GM21786 (cell line): ENCODE measurements around the gene WNT5B.

Experiments
- ATAC-seq: cut with Tn5 transposase; IDR thresholded peaks from one replicate; pipeline ENCODE4 v1.9.1; 2021; ENCODE audit not compliant: unreplicated experiment

WNT5B gene

GRCh38 chr12:1650260-1650977, 21.4 kb downstream of the WNT5B start:
- no peak for ATAC-seq

DNA sequence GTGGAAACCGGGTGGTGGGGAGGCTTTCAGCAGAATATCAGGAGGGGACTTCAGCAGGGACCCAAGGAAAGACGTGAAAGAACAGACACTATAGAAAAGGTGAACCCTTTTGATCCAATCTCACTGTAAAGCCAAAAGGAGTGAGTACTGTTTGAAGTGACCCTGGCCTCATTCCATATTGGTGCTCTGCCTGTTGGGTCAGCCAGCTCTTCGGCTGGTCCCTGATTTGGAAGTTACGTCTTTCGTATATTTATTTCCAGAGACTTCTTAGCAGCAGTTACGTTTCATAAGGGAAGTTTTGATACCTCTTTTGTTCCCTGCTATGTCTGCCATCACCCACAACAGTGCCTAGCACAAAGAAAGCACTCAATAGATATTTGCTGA, 21.9 kb downstream of the WNT5B start:
- ATAC-seq: no peak

GRCh38 chr12:1651946-1652345, 22.9 kb downstream of the WNT5B start:
- ATAC-seq: no peak

GRCh38 chr12:1655225-1655788, 26.3 kb downstream of the WNT5B start:
- no peak for ATAC-seq

DNA sequence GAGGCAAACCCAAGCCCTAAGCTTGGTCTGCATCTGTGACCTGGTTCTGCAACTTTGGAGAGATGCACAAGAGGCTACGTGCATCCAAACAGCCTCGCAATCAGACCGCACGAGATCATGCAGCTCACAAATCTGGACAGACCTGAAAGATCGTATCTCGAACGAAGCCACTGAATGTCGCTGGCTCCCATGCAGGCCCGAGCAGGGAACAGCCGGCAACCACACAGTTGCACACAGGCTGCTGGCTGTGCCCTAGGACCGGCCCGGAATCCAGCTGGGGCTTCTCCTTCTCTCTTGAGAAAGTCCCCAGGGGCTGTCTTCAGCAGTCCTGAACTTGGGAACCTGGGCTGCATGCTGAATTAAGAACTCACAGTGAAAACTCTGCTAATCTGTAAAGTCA, 27.9 kb downstream of the WNT5B start:
- ATAC-seq: no peak

DNA sequence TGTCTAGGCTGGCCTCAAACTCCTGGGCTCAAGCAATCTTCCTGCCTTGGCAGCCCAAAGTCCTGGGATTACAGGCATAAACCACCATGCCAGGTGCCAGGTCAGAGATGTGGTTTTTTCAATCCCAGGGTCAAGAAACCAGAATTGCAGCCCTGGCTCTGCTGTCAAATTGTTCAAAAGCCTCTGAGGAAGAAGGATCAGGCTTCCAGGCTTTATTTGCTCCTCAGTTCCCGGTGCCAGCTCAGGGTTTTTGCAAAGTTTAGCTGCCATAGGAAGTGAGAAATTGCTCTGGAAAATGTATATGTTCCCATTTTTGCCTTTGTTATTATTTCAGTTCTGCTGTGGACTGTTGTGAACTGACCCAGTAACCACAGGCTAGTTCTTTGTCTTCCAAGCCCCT, 28.7 kb downstream of the WNT5B start:
- ATAC-seq: no peak

- no peak for ATAC-seq
Measured at GRCh38 chr12:1660304-1661187, 31.5 kb downstream of the WNT5B start.

DNA sequence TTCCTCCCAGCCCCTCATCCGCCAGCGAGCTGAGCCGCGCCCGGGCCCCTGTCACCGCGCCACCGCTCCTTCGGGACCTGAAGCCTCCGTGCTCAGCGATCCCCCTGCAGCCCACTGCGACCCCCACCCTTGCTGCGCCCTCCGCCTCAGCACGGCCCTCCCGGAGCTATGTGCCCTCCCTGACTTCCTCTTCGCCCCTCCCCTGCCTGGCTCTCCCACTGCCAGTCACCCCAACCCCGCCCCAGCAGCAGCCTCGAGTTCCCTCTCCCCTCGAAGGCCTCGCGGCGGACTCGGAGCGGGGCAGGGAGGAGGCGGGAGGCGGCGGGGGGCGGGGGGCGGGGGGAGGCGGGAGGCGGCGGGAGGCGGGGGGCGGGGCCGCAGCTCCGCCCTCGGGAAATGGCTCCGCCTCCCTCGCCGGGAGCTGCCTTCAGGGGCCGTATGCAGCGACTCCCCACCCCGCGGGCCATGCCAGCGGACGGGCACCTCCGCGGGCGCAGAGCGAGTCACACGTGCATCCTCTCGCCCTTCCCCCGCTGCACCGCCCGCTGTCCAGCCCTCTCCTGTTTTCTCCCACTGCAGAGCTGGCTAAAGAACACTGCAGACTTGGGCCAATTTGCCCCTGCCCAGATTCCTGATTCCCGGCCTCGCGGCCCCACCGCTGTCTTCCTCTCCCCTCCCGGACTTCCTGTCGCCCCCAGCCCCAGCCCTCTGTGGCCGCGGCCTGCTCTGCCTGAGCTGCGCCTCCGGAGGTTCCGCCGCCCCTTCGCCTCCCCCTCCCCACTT, 32.7 kb downstream of the WNT5B start:
- peak; percentile 60 for ATAC-seq

DNA sequence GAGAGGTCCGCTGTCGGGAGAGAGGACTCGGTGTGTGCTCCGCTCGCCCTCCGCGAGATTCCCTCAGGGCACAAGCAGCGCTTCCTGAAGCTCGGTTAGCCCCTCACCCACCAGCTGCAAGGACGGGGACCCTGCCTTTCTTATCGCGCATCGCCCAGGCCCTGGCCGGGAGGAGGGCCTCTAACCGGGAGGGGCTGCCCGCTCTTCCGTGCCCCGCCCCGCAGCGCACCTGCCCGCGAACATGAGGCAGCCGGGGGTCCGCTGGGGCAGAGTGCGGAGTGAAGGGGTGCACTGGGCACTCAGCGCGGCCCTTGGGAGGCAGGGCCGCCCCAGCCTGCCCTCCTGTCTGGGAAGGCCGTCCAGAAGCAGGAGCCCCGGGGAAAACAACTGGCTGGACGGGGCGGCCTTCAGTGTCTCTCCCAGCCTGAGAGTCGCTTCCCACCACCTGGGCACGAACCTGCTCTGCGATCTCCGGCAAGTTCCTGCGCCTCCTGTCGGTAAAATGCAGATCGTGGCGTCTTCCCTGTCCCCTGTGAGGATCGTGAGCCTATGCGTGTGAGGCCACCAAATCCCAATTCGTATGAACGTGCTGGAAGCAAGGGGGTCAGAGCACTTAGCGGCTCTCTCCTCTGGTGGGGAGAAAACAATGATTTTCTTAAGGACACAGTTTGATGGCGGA, 33.9 kb downstream of the WNT5B start:
- no peak for ATAC-seq

DNA sequence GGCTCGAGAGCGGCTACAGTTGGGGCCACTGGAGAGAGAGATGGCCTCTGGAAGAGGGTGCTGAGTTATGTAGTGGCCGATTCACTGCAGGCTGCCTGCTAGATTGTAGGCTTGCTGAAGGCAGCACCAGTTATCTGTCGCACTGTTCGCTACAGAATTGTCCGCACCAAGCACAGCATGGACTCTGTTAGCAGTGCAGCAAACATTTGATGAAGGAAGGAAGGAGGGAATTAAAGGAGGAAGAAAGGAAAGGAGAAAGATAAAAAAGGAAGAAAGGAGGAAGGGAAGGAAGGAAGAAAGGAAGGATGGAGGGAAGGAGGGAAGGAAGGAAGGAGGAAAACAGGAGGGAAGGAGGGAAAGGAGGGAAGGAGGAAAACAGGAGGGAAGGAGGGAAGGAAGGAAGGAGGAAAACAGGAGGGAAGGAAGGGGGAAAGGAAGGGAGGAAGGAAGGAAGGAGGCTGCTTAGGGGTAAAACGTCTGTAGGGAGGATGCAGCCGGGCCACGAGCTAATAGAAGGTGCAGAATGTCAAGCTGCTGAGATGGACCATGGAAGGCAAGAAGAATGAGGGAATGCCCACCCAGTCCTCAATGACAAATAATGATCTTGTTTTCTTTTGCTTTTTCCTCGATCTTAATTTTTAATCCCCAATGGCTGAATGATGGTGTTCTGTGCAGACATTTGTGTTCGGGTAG, 34.6 kb downstream of the WNT5B start:
- no peak for ATAC-seq

DNA sequence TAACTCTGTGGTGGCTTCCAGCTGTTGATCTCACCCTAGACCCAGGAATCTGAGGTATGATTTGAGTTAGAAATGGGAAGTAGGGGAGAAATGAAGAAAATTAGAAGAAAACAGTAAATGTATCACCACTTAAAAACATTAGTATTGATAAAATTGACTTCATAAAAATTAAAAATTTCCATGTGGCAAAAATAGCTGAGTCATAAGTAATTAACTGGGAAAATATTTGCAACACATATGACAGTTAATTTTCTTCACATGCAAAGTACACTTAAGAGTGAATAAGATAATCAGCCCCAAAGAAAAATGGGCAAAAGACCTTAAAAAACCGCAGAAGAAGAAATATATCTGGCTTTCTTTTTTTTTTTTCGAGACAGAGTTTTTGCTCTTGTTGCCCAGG, 36.3 kb downstream of the WNT5B start:
- ATAC-seq: no peak

GRCh38 chr12:1666215-1666614, 37.2 kb downstream of the WNT5B start:
- no peak for ATAC-seq

GRCh38 chr12:1666685-1667162, 37.7 kb downstream of the WNT5B start:
- ATAC-seq: no peak

GRCh38 chr12:1668833-1669543, 40.0 kb downstream of the WNT5B start:
- no peak for ATAC-seq

GRCh38 chr12:1670358-1671268, 41.6 kb downstream of the WNT5B start:
- no peak for ATAC-seq

DNA sequence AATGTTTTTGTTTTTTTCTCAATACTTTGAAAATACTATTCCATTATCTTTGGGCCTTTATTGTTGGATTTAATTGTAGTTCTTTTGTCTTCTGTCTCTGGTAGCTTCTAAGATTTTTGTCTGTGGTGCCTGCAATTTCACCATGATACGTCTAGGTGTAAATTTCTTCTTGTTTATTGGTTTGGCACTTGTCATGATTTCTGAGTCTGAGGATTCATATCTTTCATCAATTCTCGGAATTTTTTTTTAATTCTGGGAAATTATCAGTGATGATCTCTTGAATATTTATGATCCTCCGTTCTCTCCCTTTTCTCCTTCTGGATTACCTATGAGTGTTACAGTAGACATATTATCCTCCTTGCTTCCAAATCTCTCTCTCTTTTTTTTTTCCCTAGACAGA, 47.0 kb downstream of the WNT5B start:
- ATAC-seq: no peak

DNA sequence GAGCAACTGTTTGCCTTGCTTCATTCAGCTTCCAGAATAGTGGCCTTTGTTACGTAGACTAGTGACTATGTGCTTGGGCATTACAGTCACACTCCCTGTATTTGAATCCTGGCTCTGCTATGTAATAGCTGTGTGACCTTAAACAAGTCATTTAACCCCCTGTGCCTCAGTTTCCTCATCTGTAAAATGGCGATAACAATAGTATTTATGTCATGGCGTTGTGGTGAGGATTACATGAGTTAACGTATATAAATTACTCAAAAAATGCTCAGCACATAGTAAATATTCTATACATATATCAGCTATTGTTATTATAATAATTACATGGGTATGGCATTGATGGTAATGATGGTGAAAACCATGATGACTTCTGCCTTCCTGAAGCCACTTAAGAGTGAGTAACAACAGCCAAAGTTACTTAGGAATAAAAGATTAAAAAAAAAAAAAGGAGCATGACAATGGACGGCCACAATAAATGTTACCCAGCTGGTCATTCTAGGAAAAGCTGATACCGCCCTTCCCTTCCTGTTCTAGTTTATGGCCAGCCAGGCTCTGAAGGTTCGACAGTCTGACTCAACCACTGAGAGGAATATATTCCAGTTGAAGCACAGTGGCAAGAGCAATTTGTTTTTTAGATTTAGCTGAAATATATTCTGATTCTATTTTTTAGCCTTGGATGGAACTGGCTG, 51.9 kb downstream of the WNT5B start:
- no peak for ATAC-seq

DNA sequence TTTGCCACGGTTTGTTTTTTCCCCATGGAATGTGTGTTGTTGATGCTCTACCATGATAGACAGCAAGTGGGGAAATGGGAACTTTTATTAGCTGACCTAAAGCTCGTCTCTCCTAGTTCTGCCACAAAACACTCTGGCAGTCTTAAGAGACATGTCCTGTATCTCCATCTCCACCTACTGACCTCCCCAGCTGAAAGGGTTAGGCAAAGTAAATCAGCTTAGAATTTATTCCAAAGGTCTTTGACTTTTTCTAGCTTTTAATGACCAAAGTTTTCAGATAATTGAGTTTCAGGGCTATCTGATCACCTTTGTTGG, 52.4 kb downstream of the WNT5B start:
- no peak for ATAC-seq
